ENCODE data around the gene MAGED4.
"Not testable (repeated sequence)": the region's sequence is repeated elsewhere in the genome, so short reads cannot be mapped to it uniquely, and the experiment has no call there.

The MAGED4 gene

GRCh38 chrX:52184440-52185077 lies at the start of gene MAGED4:
Gene MAGED4 (plus strand): TSS chrX:52184888. CDS start chrX:52185923, 1,035 bp downstream.
- DNase-seq, result not testable (repeated sequence)

DNA sequence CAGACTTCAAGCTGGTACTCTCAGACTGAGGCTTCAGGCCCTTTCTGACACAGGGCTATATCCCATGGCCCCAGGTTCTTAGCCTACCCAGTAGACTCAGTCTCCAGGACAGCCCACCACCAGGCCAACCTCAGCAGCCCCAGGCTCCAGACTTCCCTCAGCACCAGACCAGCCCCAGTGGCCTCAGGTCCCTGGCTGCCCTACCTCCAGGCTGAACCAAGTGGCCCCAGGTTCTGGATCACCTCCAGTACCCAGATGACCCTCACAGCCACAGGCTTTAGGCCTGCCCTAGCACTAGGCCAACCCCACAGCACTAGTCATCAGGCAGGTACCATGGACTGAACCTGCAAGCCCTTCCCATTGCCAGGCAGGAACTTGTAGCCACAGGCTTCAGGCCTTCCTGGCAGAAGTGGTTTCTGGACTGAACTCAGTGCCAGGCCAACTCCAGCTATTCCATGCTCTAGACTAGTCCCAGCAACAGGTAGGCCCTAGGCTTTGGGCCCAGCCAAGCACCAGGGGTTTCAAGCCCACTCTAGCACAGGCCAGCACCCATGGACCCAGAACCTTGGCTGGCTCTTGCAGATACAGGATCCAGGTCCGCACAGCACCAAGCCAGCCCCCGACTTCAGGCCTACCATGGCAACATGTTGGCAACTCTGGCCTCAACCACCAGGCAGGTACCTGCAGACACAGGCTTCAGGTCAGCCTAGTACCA lies 45.7 kb upstream of the MAGED4 start:
- no peak for DNase-seq

GRCh38 chrX:52139545-52139895 lies 45.2 kb upstream of the MAGED4 start:
- DNase-seq, result no peak

DNA sequence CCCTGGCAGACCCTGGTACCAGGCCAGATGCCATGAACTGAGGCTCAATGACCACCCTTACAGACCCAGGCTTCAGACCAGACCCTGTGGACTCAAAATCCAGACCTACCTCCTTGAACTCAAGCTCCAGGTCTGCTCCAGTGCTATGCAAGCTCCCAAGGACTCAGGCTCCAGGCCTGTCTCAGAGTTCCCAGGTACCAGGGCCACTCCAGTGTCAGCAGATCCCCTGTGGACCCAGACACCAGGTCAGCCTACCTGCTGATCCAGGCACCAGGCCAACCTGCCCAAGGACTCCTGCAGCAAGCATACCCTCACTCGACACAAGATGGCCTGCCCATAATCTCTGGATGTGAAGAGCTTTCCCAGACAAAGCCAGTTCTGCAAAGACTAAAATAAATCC lies 44.7 kb upstream of the MAGED4 start:
- DNase-seq, result no peak

DNA sequence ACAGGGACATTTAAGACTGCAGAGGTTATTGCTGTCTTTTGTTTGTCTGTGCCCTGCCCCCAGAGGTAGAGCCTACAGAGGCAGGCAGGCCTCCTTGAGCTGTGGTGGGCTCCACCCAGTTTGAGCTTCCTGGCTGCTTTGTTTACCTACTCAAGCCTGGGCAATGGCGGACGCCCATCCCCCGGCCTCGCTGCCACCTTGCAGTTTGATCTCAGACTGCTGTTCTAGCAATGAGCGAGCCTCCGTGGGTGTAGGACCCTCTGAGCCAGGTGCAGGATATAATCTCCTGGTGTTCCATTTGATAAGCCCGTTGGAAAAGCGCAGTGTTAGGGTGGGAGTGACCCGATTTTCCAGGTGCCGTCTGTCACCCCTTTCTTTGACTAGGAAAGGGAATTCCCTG lies 34.0 kb upstream of the MAGED4 start:
- DNase-seq, result not testable (repeated sequence)

- not testable (repeated sequence) for DNase-seq
Observed at GRCh38 chrX:52160140-52160539, 24.5 kb upstream of the MAGED4 start.

DNA sequence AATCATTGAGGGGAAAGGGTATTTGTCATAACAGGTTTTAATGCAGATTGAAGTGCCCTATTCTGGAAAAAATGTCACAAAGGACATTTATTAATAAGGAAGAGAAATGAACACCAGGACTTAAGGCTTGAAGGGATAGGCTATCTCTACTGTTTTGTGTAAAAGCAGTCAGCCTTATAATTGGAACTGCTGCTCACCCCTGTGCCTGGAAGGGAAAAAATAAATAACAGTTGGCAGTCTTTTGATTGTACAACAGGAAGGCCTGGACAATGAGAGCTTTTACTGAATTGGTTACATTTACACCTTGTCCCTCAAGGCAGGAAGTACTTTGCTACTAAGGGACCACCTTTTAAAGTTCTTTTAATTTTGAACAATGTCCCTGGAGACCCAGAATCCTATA lies 17.8 kb upstream of the MAGED4 start:
- no peak for DNase-seq

- DNase-seq, result not testable (repeated sequence)
Observed at GRCh38 chrX:52171055-52171454, 13.6 kb upstream of the MAGED4 start.

- not testable (repeated sequence) for DNase-seq
Observed at GRCh38 chrX:52185078-52185453, 378 bp downstream of the MAGED4 start.

GRCh38 chrX:52211405-52211804 lies 26.7 kb downstream of the MAGED4 start:
- DNase-seq, result not testable (repeated sequence)

DNA sequence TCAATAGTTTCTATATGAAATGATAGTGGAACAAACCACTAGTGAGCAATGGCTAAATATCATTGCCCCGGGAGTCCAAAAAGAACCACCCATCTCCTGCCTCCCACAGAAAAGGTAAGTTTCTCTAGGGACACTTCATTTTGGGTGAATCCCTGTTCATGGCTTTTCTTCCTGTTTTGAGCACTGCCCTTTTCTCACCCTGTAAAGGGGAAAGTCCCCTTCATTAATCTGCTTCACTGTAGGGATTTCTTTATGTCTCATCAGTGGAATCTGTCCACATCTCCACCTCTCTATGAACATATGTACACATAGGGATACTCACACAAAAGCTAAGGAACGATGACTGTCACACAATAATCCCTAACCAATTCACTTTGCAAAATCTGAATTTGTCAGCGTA lies 28.6 kb downstream of the MAGED4 start:
- no peak for DNase-seq

DNA sequence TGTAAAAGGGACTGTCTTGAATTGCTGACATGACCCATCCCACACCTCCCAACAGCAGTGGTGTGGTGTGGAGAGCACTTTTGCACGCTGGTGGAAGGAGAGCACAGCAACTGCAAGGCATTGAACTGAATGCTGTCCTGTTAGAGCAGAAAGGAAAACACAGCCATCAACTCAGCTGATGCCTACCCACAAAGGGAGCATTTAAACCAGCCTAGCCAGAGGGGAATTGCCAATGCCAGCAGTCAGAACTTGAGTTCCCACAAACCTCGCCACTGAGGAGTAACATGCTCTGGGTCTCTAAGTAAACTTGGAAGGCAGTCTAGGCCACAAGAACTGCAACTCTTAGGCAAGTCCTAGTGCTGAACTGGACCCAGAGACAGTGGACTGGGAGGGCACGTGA lies 31.9 kb downstream of the MAGED4 start:
- no peak for DNase-seq

DNA sequence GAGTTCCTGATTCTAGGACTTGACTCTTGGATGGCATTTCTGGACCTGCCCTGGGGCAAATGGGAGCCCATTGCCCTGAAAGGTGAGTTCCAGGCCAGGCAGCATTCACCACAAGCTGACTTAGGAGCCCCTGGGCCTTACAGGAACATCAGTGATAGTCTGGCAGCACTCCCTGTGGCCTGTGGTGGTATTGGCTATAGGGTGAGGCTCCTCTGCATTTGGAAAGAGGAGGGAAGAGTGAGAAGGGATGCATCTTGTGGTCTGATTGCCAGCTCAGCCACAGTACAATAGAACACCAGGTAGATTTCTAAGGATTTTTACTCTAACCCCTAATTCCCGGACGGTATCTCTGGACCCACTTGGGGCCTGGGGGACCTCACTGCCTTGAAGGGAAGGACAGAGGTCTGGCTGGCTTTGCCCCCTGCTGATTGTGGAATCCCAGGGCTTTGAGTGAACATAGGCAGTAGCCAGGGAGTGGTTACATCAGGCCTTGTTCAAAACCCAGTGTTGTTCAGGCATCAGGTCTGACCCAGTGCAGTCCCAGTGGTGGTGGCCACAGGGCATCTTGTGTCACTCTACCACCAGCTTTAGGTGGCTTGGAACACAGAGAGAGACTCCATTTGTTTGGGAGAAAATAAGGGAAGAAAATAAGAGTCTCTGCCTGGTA lies 32.9 kb downstream of the MAGED4 start:
- DNase-seq, result no peak

DNA sequence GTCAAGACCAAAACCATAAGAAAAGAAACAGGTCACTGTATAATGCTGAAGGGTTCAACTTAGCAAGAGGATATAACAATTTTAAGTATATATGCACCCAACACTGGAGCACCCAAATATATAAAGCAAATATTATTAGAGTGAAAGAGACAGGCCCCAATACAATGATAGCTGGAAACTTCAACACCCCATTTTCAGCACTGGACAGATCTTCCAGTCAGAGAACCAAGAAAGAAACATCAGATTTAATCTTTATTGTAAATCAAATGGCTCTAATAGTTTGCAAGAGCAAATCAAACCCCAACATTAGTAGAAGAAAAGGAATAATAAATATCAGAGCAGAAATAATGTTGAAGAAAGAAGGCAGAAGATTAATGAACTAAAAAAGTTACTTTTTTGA lies 36.2 kb downstream of the MAGED4 start:
- no peak for DNase-seq
